Neural progenitor cell (in vitro differentiated cells): ENCODE measurements around the gene SLFNL1.

Experiments
- CTCF ChIP-seq: fragments of 200-600 bp; sonication (generic); IDR thresholded peaks from 2 replicates; pipeline ENCODE4 v1.5.1; 2017; ENCODE audit warnings: antibody characterized with exemption, mild to moderate bottlenecking
- EZH2 ChIP-seq: fragments of 200-600 bp; sonication (generic); IDR thresholded peaks from 2 replicates; pipeline ENCODE4 v1.6.1; 2017; ENCODE audit warnings: antibody characterized with exemption, mild to moderate bottlenecking, moderate library complexity

GRCh38 chr1:41010345-41010744 lies 11.2 kb downstream of the SLFNL1 start:
- TF ChIP-seq CTCF, result no peak
- TF ChIP-seq EZH2, result no peak
